ENCODE data around the gene METAP2.

The METAP2 gene

DNA sequence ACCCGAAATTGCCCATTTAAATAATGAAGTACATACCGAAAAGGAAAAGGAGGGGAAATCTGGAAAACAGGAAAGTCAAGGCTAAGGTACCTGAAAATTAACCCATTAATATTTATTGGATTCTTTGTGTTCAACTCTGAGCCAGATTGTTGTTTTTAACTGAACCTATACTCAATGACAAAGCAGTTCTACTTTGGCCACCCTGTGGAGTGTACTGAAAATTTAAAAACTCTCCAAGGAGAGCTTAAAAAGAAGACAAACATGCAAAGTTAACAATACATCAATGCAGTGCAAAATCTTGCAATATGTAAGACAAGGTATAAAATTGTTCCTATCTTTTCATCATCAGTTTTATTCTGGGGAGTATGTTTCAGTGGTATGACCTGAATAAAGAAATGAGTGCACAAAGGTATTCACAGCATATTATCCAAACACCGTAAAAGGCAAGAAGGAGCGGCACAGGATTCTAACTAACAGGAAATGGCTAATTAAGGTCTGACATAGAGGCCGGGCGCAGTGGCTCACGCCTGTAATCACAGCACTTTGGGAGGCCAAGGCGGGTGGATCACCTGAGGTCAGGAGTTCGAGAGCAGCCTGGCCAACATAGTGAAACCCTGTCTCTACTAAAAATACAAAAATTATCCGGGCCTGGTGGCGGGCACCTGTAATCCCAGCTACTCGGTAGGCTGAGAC lies 75.6 kb downstream of the METAP2 start:
- DNase-seq (ENCODE audit: low read depth), result no peak

DNA sequence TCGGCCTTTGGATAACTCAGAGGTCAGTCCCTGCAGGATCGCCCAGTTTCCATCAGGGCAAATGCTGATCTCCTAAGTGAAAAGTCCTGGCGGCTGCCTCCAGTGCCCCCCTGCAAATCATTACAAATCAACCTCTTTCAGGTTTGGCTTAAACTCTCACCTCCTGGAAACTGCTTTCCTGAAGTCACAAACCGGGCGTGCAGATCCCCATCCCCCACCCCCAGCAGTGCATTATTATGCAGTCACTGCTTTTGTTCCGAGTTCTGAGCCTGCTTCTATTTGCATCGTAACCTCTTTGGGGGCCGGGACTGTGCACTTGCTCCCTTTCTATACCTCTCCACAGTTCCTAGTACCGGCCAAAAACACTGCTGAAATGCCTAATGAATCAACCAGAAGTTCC lies 77.4 kb downstream of the METAP2 start, which contains the start of gene USP44:
Gene USP44, minus strand, starts transcription at position 172 of the 400 bp plus-strand sequence. CDS start 17,220 bp downstream, outside the sequence.
- no peak for DNase-seq (ENCODE audit: low read depth)

DNA sequence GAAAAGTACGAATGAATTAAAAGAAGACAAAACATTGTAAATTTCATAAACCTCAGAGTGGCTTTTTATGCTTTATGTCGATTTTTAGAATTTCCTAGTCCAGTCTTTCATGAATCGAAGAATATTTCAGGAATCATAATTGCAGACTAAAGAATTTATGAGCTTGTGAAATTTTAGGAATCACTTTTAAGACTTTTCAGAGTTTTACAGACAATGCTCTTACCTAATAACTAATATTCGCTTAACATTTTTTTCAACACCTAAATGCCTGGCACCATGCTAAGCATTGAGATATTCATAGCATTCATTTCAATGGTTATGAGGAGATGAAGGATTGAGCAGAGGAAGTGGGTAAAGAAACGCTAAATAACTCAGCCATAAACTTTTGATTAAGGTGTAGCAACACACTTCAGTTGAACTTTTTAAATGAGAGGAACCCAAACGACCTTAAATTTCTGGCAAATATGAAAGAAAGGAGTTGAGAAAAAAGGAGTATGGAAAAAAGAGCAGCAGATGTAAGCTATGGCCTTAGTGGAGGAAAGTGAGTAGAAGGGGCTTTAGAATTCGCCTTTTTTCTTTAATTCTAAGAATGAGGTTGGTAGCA lies 78.1 kb downstream of the METAP2 start:
- DNase-seq (ENCODE audit: low read depth), result no peak

DNA sequence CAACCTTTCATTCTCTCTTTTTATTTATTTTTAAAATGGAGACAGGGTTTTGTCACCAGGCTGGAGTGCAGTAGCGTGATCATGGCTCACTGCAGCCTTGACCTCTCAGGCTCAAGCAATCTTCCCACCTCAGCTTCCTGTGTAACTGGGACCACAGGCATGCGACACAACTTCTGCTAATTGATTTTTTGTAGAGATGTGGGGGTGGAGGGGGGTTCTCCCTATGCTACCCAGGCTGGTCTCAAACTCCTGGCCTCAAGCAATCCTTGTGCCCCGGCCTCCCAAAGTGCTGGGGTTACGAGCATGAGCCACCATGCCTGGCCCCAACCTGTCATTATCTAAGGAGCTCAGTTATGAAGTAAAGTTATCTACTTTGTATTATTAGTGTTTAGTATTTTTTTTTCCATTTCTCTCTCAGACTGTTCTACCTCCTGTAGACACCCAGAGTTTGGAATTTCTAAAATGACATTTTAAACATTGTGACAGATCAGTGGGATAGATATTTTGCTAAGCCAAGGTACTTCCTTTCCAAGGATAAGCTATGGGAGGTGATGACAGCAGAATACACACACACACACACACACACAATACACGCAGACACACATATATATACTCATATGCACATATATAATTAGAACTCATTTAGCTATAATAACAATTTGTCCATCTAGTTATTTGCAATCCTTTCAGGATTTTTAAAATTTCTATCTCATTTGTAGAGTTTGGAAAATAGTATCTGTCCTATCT lies 79.4 kb downstream of the METAP2 start:
- no peak for DNase-seq (ENCODE audit: low read depth)

DNA sequence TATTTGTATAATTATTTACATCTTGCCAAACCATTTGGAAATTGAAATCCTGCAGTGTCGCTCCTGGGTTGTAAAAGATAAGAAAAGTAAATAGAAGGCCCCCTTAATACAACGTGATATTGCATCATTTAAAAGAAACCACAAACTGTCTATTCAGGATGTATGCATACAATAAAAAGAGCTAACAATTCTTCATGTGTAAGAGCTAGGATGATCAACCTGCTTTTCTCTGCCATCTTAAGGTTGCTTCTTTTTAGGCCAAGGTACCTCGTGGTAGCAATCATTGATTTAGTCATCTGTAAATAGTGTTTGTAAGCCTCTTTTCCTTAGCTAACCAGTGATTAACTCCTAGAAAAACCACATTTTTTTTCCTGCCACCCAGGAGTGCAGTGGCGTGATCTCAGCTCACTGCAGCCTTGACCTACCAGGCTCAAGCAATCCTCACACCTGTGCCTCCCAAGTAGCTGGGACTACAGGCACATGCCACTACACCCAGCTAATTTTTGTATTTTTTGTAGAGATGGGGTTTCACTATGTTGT lies 80.7 kb downstream of the METAP2 start:
- no peak for DNase-seq (ENCODE audit: low read depth)

DNA sequence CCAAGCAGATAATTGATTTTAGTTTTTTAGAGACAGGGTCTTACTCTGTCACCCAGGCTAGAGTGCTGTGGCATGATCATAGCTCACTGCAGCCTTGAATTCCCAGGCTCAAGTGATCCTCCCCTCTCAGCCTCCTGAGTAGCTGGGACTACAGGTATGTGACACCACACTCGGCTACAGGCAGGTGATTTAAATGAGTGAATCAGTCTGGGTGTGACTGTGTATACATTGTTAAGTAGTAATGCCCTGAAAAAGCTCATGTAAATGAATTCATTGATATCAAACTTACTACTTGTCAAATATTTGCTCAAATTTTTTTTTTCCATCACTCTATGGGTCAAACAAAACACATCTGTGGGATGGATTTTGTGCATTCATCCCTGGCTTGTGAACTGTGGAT lies 83.7 kb downstream of the METAP2 start:
- DNase-seq (ENCODE audit: low read depth), result no peak

Data from ELR (cell line).